ENCODE data around the gene POTEB3. TPM values are rescaled to one million over a fixed set of nuclear protein-coding genes. Genes with fewer than 3 reads are reported as not detected.
"Not testable (repeated sequence)": the region's sequence is repeated elsewhere in the genome, so short reads cannot be mapped to it uniquely, and the experiment has no call there.

Gene POTEB3
- total RNA-seq = not detected

DNA sequence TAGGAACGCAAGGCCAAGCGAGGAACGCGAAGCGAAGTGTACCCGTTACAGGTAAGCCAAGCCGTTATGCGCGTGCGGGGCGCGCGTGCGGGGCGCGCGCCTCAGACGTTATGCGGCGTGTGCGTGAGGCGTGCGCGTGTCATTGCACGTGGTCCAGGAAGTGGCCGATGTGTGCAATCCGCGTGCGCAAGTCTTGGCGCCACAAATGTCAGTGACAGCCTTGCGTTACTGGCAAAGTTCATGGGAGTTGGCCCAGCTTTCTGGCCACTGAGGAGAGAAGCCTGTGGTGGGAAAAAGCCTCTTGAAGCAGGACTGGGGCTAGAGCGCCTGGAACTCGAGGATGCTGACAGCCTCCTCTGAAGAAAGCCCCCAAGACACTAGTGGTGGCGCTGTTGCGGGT is at the start of gene POTEB3:
Gene POTEB3, minus strand, starts transcription at position 101 of the 400 bp plus-strand sequence. CDS start 488 bp downstream, outside the sequence.
- DNase-seq; ATAC-seq (replicated peaks in 1 of 2); H3K4me3 Mint-ChIP-seq: not testable (repeated sequence)

DNA sequence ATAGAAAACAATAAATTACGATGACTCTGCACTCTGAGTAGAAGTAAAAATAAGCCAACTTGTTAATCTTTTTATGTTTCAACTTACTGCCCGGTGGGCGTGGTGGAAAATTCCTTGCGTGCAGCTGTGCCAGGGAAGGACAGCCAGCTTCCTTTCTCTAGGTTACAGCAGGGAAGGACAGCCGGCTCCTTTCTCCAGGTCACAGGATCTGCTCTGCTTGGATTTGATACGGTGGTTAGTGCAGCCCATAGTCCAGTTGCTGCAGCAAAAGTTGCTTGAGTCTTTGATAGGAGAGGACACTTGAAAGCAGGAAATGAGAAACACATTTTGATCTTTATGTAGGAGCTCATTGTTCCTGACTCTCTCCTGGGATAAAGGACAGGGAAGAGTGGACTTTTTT is 13.4 kb upstream of the POTEB3 start:
- DNase-seq; H3K9me3 Mint-ChIP-seq; H3K4me3 Mint-ChIP-seq; H3K36me3 Mint-ChIP-seq (ENCODE audit: insufficient read depth in 2 of 2); H3K27me3 Mint-ChIP-seq (ENCODE audit: low read depth); H3K4me1 Mint-ChIP-seq (ENCODE audit: low read depth); ATAC-seq (replicated peaks in 1 of 2); H3K27ac Mint-ChIP-seq: not testable (repeated sequence)

More for the DNA sequence above, at the start of gene POTEB3:
- H3K9me3 Mint-ChIP-seq; H3K27me3 Mint-ChIP-seq (ENCODE audit: low read depth); H3K36me3 Mint-ChIP-seq (ENCODE audit: insufficient read depth in 2 of 2); H3K4me1 Mint-ChIP-seq (ENCODE audit: low read depth); H3K27ac Mint-ChIP-seq: not testable (repeated sequence)

DNA sequence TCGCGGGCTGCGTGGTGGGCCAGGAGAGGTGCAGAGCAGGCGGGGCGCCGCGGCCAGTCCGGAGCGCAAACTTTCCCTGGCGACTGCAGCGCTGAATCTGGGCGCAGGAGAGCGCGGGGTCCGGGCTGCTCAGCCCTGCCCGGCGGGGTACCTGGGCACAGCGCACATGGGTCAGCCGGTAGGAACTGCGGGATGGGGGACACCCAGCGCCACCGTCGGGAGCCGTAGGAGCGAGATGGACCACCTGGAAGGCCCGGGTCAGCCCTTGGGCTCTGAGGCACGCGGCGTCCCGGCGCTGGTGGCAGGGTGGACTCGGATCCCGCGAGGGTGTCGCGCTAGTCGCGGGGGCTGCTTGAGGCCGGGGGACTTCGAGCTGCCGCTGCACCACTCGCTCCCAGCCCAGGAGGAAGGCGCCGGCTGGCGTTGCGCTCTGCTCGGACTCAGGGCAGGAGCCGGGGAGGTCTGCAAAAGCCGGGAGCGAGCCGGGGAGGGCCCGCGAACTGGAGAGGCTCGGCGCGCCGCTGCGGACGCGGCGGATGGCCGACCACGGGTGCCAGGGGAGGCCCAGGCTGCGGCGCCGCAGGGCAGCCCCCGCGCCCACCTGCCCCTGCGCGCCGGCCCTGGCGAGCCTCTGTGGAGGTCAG is 11.7 kb upstream of the POTEB3 start:
- H3K27ac Mint-ChIP-seq; ATAC-seq (replicated peaks in 1 of 2); H3K27me3 Mint-ChIP-seq (ENCODE audit: low read depth); H3K36me3 Mint-ChIP-seq (ENCODE audit: insufficient read depth in 2 of 2); H3K9me3 Mint-ChIP-seq; H3K4me1 Mint-ChIP-seq (ENCODE audit: low read depth); DNase-seq; H3K4me3 Mint-ChIP-seq: not testable (repeated sequence)

DNA sequence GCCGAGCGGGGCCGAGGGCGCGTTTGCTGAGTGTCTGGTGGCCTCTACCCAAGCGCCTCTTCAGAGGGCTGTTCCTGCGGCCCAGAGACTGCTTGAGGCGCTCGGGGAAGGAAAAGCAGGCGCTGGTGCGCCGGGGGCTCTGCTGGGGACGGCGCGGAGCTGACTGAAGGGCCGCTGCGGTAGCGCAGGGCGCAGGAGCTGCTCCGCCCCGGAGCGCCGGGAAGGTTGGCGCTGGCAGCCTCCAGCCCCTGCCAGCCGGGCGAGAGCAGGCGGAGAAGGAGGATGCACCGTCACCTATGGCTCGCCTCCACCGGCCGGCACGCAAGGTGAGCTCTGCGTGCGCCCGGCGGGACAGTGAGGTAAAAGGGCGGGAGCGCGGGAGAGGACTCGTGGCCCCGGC is 11.2 kb upstream of the POTEB3 start:
- not testable (repeated sequence) for H3K27me3 Mint-ChIP-seq (ENCODE audit: low read depth); H3K27ac Mint-ChIP-seq; H3K9me3 Mint-ChIP-seq; H3K36me3 Mint-ChIP-seq (ENCODE audit: insufficient read depth in 2 of 2); DNase-seq; H3K4me3 Mint-ChIP-seq; H3K4me1 Mint-ChIP-seq (ENCODE audit: low read depth); ATAC-seq (replicated peaks in 1 of 2)

DNA sequence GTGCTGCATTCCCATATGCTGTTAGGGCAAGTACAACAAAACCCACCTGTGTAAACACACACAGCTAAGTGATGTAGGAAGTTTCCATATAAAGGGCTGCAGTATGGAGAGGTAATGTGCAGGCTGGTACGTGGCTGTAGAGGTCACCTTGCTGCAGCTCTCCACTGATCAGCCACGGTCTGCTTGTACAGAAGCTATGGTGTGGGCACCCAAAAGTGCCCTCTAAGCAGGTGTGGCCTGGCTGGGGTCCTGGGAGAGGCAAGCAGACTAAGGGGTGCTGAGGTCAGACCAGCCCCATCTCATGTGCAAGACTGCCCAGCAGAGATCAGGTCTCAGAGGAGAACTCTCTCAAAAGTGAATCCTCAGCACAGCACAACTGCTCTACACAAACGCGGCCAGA is 32.9 kb downstream of the POTEB3 start:
- H3K4me1 Mint-ChIP-seq (ENCODE audit: low read depth); H3K27me3 Mint-ChIP-seq (ENCODE audit: low read depth); ATAC-seq (replicated peaks in 1 of 2); H3K36me3 Mint-ChIP-seq (ENCODE audit: insufficient read depth in 2 of 2); H3K4me3 Mint-ChIP-seq; H3K27ac Mint-ChIP-seq; H3K9me3 Mint-ChIP-seq; DNase-seq: not testable (repeated sequence)

DNA sequence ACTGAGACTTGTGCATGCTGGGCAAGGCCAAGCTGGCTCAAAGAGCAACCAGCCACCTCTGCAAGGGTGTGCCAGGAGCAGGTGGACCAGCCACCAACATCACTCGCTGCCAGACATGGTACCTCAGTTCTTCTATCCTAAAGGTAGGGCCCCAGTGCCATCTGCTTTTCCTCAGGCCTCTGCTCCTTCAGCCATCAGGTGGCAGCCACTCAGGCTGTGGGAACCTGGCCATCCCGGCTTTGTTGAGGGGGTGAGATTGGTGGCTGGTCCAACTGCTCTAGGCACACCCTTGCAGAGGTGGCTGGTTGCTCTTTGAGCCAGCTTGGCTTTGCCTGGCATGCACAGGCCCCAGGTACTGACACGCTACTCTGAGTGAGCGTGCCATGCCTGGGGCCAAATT is 38.8 kb downstream of the POTEB3 start:
- not testable (repeated sequence) for H3K36me3 Mint-ChIP-seq (ENCODE audit: insufficient read depth in 2 of 2); ATAC-seq (replicated peaks in 1 of 2); H3K4me3 Mint-ChIP-seq; H3K27ac Mint-ChIP-seq; DNase-seq; H3K27me3 Mint-ChIP-seq (ENCODE audit: low read depth); H3K4me1 Mint-ChIP-seq (ENCODE audit: low read depth); H3K9me3 Mint-ChIP-seq

DNA sequence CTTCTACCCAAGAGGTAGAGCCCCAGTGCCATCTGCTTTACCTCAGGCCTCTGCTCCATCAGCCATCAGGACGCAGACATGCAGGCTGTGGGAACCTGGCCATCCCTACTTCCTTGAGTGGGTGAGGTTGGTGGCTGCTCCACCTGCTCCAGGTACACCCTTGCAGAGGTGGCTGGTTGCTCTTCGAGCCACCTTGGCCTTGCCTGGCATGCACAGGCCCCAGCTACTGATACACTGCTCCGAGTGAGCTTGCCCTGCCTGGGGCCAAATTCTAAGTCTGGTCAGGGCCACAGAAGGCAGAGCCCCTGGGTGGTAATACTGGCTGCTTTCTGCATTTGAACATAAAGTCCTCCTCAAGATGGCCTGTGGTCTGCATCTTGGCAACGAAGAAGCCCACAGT is 41.2 kb downstream of the POTEB3 start:
- not testable (repeated sequence) for ATAC-seq (replicated peaks in 1 of 2); H3K4me3 Mint-ChIP-seq; H3K9me3 Mint-ChIP-seq; H3K4me1 Mint-ChIP-seq (ENCODE audit: low read depth); H3K36me3 Mint-ChIP-seq (ENCODE audit: insufficient read depth in 2 of 2); DNase-seq; H3K27me3 Mint-ChIP-seq (ENCODE audit: low read depth); H3K27ac Mint-ChIP-seq

DNA sequence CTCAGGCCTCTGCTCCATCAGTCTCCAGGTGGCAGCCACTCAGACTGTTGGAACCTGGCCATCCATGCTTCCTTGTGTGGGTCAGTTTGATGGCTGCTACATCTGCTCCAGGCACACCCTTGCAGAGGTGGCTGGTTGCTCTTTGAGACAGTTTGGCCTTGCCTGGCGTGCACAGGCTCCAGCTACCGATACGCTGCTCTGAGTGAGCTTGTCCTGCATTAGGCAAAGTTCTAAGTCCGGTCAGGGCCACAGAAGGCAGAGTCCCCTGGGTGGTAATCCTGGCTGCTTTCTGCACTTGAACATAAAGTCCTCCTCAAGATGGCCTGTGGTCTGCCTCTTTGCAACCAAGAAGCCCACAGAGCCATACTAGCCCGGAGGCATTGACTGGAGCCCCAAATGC is 41.8 kb downstream of the POTEB3 start:
- DNase-seq; H3K27ac Mint-ChIP-seq; H3K27me3 Mint-ChIP-seq (ENCODE audit: low read depth); H3K4me3 Mint-ChIP-seq; ATAC-seq (replicated peaks in 1 of 2); H3K36me3 Mint-ChIP-seq (ENCODE audit: insufficient read depth in 2 of 2); H3K9me3 Mint-ChIP-seq; H3K4me1 Mint-ChIP-seq (ENCODE audit: low read depth): not testable (repeated sequence)

DNA sequence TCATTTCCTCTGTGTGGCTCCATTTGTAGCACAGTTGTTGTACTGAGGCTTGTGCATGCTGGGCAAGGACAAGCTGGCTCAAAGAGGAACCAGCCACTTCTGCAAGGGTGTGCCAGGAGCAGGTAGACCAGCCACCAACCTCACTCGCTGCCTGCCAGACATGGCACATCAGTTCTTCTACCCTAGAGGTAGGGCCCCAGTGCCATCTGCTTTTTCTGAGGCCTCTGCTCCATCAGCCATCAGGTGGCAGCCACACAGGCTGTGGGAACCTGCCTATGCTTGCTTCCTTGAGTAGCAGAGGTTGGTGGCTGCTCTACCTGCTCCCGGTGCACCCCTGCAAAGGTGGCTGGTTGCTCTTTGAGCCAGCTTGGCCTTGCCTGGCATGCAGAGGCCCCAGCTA is 42.6 kb downstream of the POTEB3 start:
- not testable (repeated sequence) for H3K4me3 Mint-ChIP-seq; ATAC-seq (replicated peaks in 1 of 2); H3K27ac Mint-ChIP-seq; H3K27me3 Mint-ChIP-seq (ENCODE audit: low read depth); H3K36me3 Mint-ChIP-seq (ENCODE audit: insufficient read depth in 2 of 2); H3K4me1 Mint-ChIP-seq (ENCODE audit: low read depth); H3K9me3 Mint-ChIP-seq; DNase-seq

DNA sequence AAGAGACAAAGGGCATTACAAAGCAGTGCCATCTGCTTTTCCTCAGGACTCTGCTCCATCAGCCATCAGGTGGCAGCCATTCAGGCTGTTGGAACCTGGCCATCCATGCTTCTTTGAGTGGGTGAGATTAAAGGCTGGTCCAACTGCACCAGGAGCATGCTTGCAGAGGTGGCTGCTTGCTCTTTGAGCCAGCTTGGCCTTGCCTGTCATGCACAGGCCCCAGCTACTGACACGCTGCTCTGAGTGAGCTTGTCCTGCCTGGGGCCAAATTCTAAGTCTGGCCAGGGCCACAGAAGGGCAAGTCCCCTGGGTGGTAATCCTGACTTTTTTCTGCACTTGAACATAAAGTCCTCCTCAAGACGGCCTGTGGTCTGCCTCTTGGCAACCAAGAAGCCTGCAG is 43.1 kb downstream of the POTEB3 start:
- not testable (repeated sequence) for DNase-seq; H3K36me3 Mint-ChIP-seq (ENCODE audit: insufficient read depth in 2 of 2); H3K4me3 Mint-ChIP-seq; ATAC-seq (replicated peaks in 1 of 2); H3K27me3 Mint-ChIP-seq (ENCODE audit: low read depth); H3K9me3 Mint-ChIP-seq; H3K27ac Mint-ChIP-seq; H3K4me1 Mint-ChIP-seq (ENCODE audit: low read depth)

DNA sequence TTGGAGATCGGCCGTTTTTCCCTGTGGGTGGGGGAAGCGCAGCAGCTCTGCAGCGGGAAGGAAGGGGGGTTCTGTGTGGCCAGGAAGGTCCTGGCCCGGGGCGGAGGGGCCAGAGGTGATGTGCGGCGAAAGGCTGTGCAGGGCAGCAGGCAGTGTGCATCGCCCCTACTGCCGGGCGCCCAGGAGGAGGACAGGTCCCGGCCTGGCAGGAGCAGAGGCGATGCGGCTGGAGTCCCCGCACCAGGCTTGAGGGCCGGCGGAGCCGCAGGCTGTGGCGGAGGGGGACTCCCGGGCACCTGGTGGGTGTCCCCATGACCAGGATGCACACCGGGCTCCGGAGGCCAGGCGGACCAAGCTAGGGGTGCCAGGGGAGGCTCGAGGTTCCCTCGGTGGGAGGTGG is 54.3 kb downstream of the POTEB3 start:
- H3K27me3 Mint-ChIP-seq (ENCODE audit: low read depth); DNase-seq; H3K36me3 Mint-ChIP-seq (ENCODE audit: insufficient read depth in 2 of 2); H3K27ac Mint-ChIP-seq; H3K9me3 Mint-ChIP-seq; H3K4me1 Mint-ChIP-seq (ENCODE audit: low read depth); ATAC-seq (replicated peaks in 1 of 2); H3K4me3 Mint-ChIP-seq: not testable (repeated sequence)

DNA sequence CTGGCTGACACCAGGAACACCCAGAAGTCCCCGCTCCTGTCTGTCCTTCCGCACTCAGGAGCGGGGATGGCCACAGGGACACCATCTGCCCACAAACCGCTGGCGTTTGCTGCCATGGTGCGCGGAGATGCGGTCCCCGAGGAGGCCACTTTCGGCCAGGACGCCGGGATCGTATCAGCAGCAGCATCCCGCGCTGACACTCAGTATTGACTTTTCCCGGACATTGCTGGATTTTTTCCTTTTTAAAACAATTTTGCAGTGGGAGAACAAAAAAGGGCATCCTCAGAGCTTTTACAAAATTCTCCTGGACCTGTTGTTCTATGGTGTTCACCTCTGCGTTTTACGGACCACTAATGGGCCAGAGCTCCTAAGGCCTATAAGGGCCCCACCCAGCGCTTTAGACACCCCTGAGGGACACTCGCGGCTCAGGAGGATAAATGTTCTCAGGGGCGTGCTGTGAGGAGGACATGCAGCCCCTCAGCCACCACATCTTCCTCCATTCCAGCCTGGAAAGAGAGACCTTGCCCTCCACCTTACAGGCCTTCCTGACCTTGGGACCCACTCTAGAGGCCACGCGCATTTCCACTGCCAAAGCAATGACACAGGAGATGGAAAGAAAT is 56.3 kb downstream of the POTEB3 start:
- ATAC-seq (replicated peaks in 1 of 2); H3K36me3 Mint-ChIP-seq (ENCODE audit: insufficient read depth in 2 of 2); H3K4me1 Mint-ChIP-seq (ENCODE audit: low read depth); H3K9me3 Mint-ChIP-seq; DNase-seq; H3K4me3 Mint-ChIP-seq; H3K27me3 Mint-ChIP-seq (ENCODE audit: low read depth); H3K27ac Mint-ChIP-seq: not testable (repeated sequence)

DNA sequence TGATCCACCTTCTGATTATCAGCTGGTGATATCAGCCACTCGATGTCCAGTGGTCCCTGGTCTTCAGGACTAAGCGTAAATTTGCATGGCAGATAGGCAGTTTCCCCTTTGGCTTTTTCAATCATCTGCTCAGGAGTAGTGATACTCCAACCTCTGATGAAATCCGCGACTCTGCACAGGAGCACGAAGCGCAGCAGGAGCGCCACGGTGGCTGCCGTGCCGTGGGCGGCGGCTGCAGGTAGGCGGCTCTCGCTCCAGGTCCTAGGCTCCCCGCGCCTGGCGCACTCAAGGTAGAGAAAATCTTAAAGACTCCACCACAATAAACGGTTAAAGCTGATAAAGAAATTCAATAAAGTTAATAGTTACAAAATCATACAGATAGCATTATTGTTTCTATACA is 66.6 kb downstream of the POTEB3 start:
- not testable (repeated sequence) for H3K27me3 Mint-ChIP-seq (ENCODE audit: low read depth); H3K36me3 Mint-ChIP-seq (ENCODE audit: insufficient read depth in 2 of 2); ATAC-seq (replicated peaks in 1 of 2); H3K9me3 Mint-ChIP-seq; H3K27ac Mint-ChIP-seq; DNase-seq; H3K4me1 Mint-ChIP-seq (ENCODE audit: low read depth); H3K4me3 Mint-ChIP-seq

DNA sequence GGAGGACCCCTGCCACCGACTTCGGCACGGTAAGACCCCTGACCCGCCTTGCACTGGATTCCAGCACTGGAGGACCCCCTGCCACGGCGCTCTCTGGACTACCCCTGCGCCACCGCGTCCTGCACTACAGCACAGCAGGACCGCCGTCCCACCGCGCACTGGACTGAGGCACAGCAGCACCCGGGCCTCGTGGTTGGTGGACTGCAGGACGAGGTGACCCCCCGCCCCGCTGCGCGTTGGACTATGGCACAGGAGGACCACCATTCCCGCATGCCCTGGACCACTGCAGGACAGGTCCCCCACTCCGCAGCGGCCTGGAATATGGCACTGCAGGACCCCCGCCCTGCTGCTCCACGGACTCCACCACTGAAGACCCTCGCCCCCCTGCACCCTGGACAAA is 71.1 kb downstream of the POTEB3 start:
- H3K4me1 Mint-ChIP-seq (ENCODE audit: low read depth); H3K27ac Mint-ChIP-seq; H3K4me3 Mint-ChIP-seq; H3K27me3 Mint-ChIP-seq (ENCODE audit: low read depth); DNase-seq; ATAC-seq (replicated peaks in 1 of 2); H3K9me3 Mint-ChIP-seq; H3K36me3 Mint-ChIP-seq (ENCODE audit: insufficient read depth in 2 of 2): not testable (repeated sequence)

All from activated T-cell treated with anti-CD3 and anti-CD28 coated beads, Interleukin-2, amount 50 U/mL, for 72 hours (primary cell).